Measurements from ENCODE around the gene GRIA1. TPM values are rescaled to one million over a fixed set of nuclear protein-coding genes. Genes with fewer than 3 reads are reported as not detected.

The GRIA1 gene
- total and polyA plus RNA-seq, 2 of the 4 experiments (the other 2 are of a cell fraction): 0.48 to 1.3 TPM

GRCh38 chr5:153470736-153471135, 19.7 kb upstream of the GRIA1 start:
- BruUV-seq (replicated peaks): no TSS peak
- no peak overlapping the region for H2BK15ac ChIP-seq (ENCODE audit: low read depth, low read length)
- no peak overlapping the region for H3K4ac ChIP-seq (ENCODE audit: low read depth, low read length)
- TF ChIP-seq NFE2L2 (IDR thresholded peaks at IDR 0.05; ENCODE audit: low read depth, low read length) (no peak), RFX5 (IDR thresholded peaks at IDR 0.05; ENCODE audit: low read depth, low read length) (no peak), MXI1 (IDR thresholded peaks at IDR 0.05; ENCODE audit: borderline replicate concordance, low read depth, low read length) (no peak), SMC3 (IDR thresholded peaks at IDR 0.05; ENCODE audit: low read depth, low read length) (no peak), CTCF (conservative IDR thresholded peaks at IDR 0.05; ENCODE audit: low read depth, low read length) (no peak), MAFK (IDR thresholded peaks at IDR 0.05; ENCODE audit: low read depth, low read length) (no peak), USF2 (IDR thresholded peaks at IDR 0.05; ENCODE audit: low read depth, low read length) (no peak), POLR2A (IDR thresholded peaks at IDR 0.05; ENCODE audit: low read depth, low read length) (no peak), BHLHE40 (IDR thresholded peaks at IDR 0.05; ENCODE audit: low read depth, low read length) (no peak), ELK1 (IDR thresholded peaks at IDR 0.05; ENCODE audit: borderline replicate concordance, low read depth, low read length) (no peak), CEBPB (IDR thresholded peaks at IDR 0.05; ENCODE audit: low read depth, low read length) (no peak), RCOR1 (IDR thresholded peaks at IDR 0.05; ENCODE audit: insufficient replicate concordance, low read length) (no peak), RAD21 (IDR thresholded peaks at IDR 0.05; ENCODE audit: low read length) (no peak)
- H3K9ac ChIP-seq (ENCODE audit: low read depth, low read length): no peak overlapping the region
- no peak overlapping the region for H4K8ac ChIP-seq (ENCODE audit: low read depth in 2 of 2, low read length in 2 of 2)
- H2AK9ac ChIP-seq (replicated peaks; ENCODE audit: low read depth, low read length, poor library complexity): no peak overlapping the region
- POLR2A ChIA-PET (ENCODE audit: unreplicated experiment): no interaction called here
- DNase-seq (no peak), ATAC-seq (ENCODE audit: low read depth) (no peak)
- no peak overlapping the region for H3K23ac ChIP-seq (ENCODE audit: low read depth, low read length)
- no peak overlapping the region for H2AFZ ChIP-seq (replicated peaks; ENCODE audit: low read length, poor library complexity)
- H2BK120ac ChIP-seq (ENCODE audit: low read depth, low read length): no peak overlapping the region
- H4K5ac ChIP-seq (ENCODE audit: low read depth, low read length): no peak overlapping the region
- intact Hi-C loops (cut with micrococcal nuclease): no loop called here
- H3K27ac ChIP-seq (ENCODE audit: insufficient read depth, low read length): no peak overlapping the region
- H3K9me3 ChIP-seq (ENCODE audit: control insufficient read depth, insufficient read depth, low read length): no peaks in the 10 kb centered on the region
- H3K9me1 ChIP-seq (ENCODE audit: insufficient read depth, low read length): no peaks in the 10 kb centered on the region
- dilution Hi-C loops (cut with HindIII; ENCODE audit: low sequenced_read_pairs, unreplicated experiment): no loop called here
- H3K14ac ChIP-seq (replicated peaks; ENCODE audit: low read depth, low read length): no peak overlapping the region
- H4K91ac ChIP-seq (ENCODE audit: insufficient read depth, low read depth, low read length): no peak overlapping the region
- no peak overlapping the region for H3K4me2 ChIP-seq (ENCODE audit: low read depth, low read length)
- H3K4me3 ChIP-seq (ENCODE audit: insufficient read depth, low read depth, low read length): no peak overlapping the region
- H3K36me3 ChIP-seq (ENCODE audit: control insufficient read depth, insufficient read depth, low read length): no peaks in the 10 kb centered on the region
- H2BK20ac ChIP-seq (ENCODE audit: low read depth, low read length): no peak overlapping the region
- H2AK5ac ChIP-seq (ENCODE audit: low read depth, low read length): no peak overlapping the region
- no peak overlapping the region for H2BK5ac ChIP-seq (ENCODE audit: low read depth, low read length, poor library complexity, severe bottlenecking)
- in situ Hi-C loops (cut with MboI; ENCODE audit: low sequenced_read_pairs): no loop called here
- WGBS, 2 experiments (ENCODE audit: extremely low coverage in 2 of 2, insufficient read length in 1 of 2): no CpG with 5 or more reads among the region's 4 CpGs
- H3K4me1 ChIP-seq (ENCODE audit: control insufficient read depth, insufficient read depth, low read length): no peaks in the 10 kb centered on the region
- H3K56ac ChIP-seq (ENCODE audit: extremely low read depth, insufficient read depth, low read length): no peak overlapping the region
- no peak overlapping the region for H3K18ac ChIP-seq (ENCODE audit: low read depth, low read length)
- CTCF ChIA-PET: no interaction called here
- no peaks in the 10 kb centered on the region for H3K79me1 ChIP-seq (ENCODE audit: low read depth in 1 of 2, low read length in 2 of 2)
- no peaks in the 10 kb centered on the region for H4K20me1 ChIP-seq (ENCODE audit: insufficient read depth, low read length)
- no peaks in the 10 kb centered on the region for H3K27me3 ChIP-seq (ENCODE audit: control insufficient read depth, insufficient read depth, low read length)
